ENCODE measurements around the gene NEUROG1. TPM values are rescaled to one million over a fixed set of nuclear protein-coding genes. Genes with fewer than 3 reads are reported as not detected.

Gene NEUROG1
- polyA plus RNA-seq, 1 experiment = not detected

GRCh38 chr5:135578685-135579341 is 43.0 kb upstream of the NEUROG1 start, which contains the start of gene CXCL14:
CXCL14 (minus strand) TSS chr5:135578991; CDS start chr5:135578778, 213 bp downstream.
- no peak within 1 kb of the TSS for H3K27ac ChIP-seq (ENCODE audit: low read depth, low read length)
- ChIA-PET POLR2A (no interaction called here), CTCF (interaction anchor here (1.0 to 1.8 kb wide), 3 partner anchors 12 to 113 kb away, joined by 6 to 11 read pairs (median 7); no protein-coding TSS in a partner anchor)
- DNase-seq (ENCODE audit: low read depth, low spot score) = no peak
- TF ChIP-seq CTCF (IDR thresholded peaks at IDR 0.05; ENCODE audit: low read depth, low read length) = no peak
- peak within 1 kb of the TSS; percentile 34 for H3K4me3 ChIP-seq (ENCODE audit: low read depth, low read length)
- peaks cover 46% of the 10 kb centered on the region for H3K27me3 ChIP-seq (ENCODE audit: control insufficient read depth, insufficient read depth, low read length)
- peaks cover 6% of the 10 kb centered on the region; the same call in 1 of the 2 replicates for H3K9me3 ChIP-seq (ENCODE audit: control insufficient read depth, insufficient read depth, low read length)

GRCh38 chr5:135578305-135578684 is 42.5 kb upstream of the NEUROG1 start:
- ChIA-PET POLR2A (no interaction called here), CTCF (interaction anchor here (1.0 to 1.8 kb wide), 3 partner anchors 12 to 112 kb away, joined by 6 to 11 read pairs (median 7); no protein-coding TSS in a partner anchor)
- Histone ChIP-seq H3K9me3 (ENCODE audit: control insufficient read depth, insufficient read depth, low read length) (peaks cover 6% of the 10 kb centered on the region; the same call in 1 of the 2 replicates), H3K27ac (ENCODE audit: low read depth, low read length) (no peak overlapping the region), H3K27me3 (ENCODE audit: control insufficient read depth, insufficient read depth, low read length) (peaks cover 41% of the 10 kb centered on the region), H3K4me3 (ENCODE audit: low read depth, low read length) (no peak overlapping the region)
- DNase-seq (ENCODE audit: low read depth, low spot score) = no peak
- TF ChIP-seq CTCF (IDR thresholded peaks at IDR 0.05; ENCODE audit: low read depth, low read length) = no peak

GRCh38 chr5:135577421-135577820 is 41.7 kb upstream of the NEUROG1 start:
- DNase-seq (ENCODE audit: low read depth, low spot score) = no peak
- H3K27me3 ChIP-seq (ENCODE audit: control insufficient read depth, insufficient read depth, low read length) = peaks cover 40% of the 10 kb centered on the region
- H3K4me3 ChIP-seq (ENCODE audit: low read depth, low read length) = no peak overlapping the region
- H3K9me3 ChIP-seq (ENCODE audit: control insufficient read depth, insufficient read depth, low read length) = peaks cover 6% of the 10 kb centered on the region; the same call in 1 of the 2 replicates
- CTCF ChIA-PET = interaction anchor here (0.5 to 2.2 kb wide), 3 partner anchors 11 to 377 kb away, joined by 3 to 14 read pairs (median 10); partner anchors contain the start of gene LECT2
- POLR2A ChIA-PET = no interaction called here
- H3K27ac ChIP-seq (ENCODE audit: low read depth, low read length) = no peak overlapping the region
- no peak for TF ChIP-seq CTCF (IDR thresholded peaks at IDR 0.05; ENCODE audit: low read depth, low read length)

GRCh38 chr5:135576075-135576599 is 40.4 kb upstream of the NEUROG1 start:
- POLR2A ChIA-PET = no interaction called here
- no peak overlapping the region for H3K4me3 ChIP-seq (ENCODE audit: low read depth, low read length)

More at GRCh38 chr5:135576075-135576599, 40.4 kb upstream of the NEUROG1 start:
- Histone ChIP-seq H3K9me3 (ENCODE audit: control insufficient read depth, insufficient read depth, low read length) (peaks cover 6% of the 10 kb centered on the region; the same call in 1 of the 2 replicates), H3K27me3 (ENCODE audit: control insufficient read depth, insufficient read depth, low read length) (peaks cover 39% of the 10 kb centered on the region), H3K27ac (ENCODE audit: low read depth, low read length) (no peak overlapping the region)
- TF ChIP-seq CTCF (IDR thresholded peaks at IDR 0.05; ENCODE audit: low read depth, low read length) = no peak
- DNase-seq (ENCODE audit: low read depth, low spot score) = no peak
- CTCF ChIA-PET = interaction anchor here (0.8 to 2.2 kb wide), 2 partner anchors 10 to 22 kb away, joined by 3 to 14 read pairs; no protein-coding TSS in a partner anchor
